GM21367 (cell line): ENCODE results near the gene SUPT7L.

ENCODE experiments used
- ATAC-seq: cut with Tn5 transposase; IDR thresholded peaks from one replicate; pipeline ENCODE4 v1.9.1; 2021; ENCODE audit not compliant: unreplicated experiment

Gene SUPT7L, protein sequence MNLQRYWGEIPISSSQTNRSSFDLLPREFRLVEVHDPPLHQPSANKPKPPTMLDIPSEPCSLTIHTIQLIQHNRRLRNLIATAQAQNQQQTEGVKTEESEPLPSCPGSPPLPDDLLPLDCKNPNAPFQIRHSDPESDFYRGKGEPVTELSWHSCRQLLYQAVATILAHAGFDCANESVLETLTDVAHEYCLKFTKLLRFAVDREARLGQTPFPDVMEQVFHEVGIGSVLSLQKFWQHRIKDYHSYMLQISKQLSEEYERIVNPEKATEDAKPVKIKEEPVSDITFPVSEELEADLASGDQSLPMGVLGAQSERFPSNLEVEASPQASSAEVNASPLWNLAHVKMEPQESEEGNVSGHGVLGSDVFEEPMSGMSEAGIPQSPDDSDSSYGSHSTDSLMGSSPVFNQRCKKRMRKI

DNA sequence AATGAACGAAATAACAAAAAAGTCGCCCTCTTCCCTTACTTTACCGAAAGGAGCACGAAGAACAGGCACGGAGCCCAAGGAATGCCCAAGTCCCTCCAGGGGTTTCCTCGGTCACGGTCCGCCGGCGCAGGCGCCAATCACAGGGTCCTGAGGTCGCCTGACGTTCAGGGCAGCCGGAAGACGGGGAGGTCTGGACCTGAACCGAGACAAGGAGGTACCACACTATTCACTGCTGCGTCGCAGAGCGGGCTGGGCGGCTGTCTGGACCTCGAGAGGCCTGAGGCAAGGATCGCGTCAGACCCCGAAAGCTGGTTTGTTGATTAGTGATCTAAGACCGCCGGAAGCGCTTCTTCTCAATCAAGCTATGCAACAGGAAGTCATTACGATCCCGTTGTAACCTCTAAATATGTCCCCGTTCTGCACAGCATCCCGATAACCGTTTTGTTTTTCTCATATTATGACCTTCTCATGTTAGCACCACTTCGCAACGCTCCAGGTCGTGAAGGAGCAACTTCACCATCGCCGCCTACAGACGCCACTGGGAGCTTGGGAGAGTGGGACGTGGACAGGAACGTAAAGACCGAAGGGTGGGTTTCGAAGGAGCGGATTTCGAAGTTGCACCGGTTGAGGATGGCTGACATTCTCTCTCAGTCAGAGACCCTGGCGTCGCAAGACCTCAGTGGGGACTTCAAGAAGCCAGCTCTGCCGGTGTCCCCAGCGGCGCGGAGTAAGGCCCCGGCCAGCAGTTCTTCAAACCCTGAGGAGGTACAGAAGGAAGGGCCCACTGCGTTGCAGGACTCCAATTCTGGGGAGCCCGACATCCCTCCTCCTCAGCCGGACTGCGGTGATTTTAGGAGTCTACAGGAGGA lies at the start of gene SUPT7L, which contains the start of gene SLC4A1AP:
TSS of gene SUPT7L (minus strand) at position 330 of the 869 bp plus-strand sequence. CDS start 1,422 bp downstream, outside the sequence.
TSS of gene SLC4A1AP (plus strand) at position 605 of the 869 bp plus-strand sequence. CDS start at position 631, 26 bp downstream.
- peak; percentile 60 for ATAC-seq

DNA sequence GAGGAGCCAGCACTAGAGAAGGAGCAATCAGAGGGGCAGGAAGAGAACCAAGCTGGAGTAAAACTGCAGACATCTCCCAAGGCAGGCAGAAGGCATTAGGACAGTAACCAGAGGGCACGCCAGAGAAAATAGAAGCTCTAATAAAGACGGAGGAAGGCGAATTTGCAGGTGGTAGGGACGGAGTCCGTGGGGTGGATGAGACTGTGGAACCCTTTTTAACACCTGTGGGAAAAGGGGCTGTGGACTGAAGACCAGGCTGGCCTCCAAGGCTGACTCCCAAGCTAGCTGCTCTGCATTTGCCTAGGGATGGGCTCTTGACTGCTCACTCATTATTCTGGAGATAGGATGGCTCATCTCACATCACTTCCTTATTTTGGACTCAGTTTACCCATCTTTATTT lies 49.8 kb upstream of the SUPT7L start:
- no peak for ATAC-seq

DNA sequence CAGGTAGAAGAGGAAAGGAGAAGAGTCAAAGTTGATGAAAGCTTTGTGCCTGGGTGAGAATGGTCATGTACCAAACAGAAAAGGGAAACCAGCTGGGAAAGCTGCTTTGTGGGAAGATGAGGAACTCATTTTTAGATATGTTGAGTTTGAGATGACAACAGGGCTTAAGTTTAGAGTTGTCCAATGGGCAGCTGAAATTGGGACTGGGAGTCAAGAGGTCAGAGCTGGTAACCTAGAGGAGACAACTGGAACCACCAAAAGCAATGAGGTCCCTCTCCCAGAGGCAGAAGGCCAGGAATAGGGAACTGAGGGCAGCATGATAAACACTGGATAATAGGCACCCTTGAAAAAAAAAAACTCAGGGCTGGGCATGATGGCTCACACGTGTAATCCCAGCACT lies 49.1 kb upstream of the SUPT7L start:
- ATAC-seq, result no peak

DNA sequence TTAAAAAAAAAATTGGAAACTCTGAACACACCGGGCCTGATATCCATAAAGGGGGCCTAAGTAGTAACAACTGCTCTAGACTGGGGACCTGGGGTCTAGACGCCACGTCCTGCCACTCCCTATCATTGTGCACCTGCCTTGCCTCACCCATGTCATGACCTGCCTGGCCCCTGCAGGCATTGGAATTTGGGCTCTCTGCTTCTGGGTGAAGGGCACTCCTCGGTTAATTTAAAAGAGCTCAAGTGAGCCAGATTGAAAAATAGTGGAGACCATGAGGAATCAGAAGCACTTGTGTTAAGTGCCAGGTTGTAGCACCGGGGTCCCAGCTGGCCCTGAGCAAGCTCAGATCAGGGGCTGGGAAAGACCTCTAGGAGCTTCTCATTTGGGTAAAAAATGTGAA lies 48.4 kb upstream of the SUPT7L start:
- ATAC-seq, result no peak

DNA sequence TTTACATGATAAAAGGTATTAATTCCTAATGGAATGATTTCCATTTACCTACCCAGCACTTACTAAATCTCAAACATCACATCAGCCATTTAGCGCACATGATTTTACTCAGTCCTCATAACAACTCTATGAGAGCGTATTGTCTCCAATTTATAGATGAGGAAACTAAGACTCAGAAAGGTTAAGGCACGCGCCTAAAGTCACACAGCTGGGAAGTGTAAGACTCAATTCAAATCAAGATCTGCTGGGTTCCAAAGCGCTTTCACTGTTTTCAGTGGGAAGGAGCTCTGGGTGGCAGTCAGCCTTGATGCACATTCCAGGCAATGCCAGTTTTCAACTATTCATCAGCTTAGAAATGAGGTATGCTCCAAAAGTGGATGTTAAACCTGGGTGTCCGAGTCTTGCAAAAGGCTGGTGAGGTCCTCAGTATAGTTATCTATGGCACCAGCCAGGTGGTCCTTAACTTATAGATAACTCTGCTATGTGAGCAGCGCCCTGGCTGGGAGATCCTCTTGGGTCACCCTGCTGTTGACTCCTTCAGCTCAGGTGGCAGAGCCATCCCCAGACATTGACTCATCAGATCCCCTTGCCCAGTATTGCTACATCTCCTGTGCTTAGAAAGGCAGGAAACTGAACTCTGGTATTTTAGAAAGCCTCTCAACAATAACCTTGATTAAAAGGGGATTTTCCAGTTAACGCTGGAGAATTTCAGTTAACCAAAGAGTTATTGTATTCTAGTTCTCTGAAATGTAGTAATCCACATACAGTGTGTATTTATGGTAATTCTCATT lies 47.4 kb upstream of the SUPT7L start:
- ATAC-seq, result no peak

DNA sequence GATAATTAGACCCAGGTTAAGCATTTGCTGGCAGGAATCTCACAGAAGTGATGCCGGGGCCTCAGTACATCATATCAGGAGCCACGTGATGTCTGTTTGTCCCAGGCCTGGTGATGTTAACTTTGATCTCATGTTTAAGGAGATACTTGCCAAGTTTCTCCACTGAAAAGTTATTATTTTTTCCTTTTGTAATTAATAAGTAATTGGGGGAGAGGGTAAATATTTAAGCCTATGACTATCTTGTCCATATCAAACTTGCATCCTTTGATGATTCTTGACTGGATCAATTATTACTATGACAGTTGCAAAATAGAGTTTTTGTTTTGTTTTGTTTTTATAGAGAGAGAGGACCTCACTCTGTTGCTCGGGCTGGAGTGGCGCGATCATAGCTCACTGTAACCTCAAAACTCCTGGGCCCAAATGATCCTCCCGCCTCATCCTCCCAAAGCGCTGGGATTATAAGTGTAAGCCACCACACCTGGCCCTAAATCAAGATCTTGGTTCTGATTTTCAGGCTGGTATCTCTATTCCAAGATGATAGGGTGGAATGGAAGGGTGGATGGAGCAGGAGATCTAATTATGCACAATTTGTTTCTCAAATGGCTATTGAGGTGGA lies 46.7 kb upstream of the SUPT7L start:
- ATAC-seq, result no peak

DNA sequence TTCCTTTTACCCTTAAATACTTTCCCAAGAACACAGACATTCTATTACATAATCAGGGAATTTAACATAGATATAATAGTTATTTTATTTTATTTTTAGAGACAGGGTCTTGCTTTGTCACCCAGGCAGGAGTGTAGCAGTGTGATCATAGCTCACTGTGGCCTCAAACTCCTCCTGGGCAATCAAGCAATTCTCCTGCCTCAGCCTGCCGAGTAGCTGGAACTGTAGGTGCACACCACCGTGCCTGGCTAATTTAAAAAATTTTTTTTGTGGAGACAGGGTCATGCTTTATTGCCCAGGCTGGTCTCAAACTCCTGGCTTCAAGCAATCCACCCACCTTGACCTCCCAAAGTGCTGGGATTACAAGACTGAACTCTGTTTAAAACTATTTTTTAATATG lies 45.9 kb upstream of the SUPT7L start:
- ATAC-seq, result no peak

DNA sequence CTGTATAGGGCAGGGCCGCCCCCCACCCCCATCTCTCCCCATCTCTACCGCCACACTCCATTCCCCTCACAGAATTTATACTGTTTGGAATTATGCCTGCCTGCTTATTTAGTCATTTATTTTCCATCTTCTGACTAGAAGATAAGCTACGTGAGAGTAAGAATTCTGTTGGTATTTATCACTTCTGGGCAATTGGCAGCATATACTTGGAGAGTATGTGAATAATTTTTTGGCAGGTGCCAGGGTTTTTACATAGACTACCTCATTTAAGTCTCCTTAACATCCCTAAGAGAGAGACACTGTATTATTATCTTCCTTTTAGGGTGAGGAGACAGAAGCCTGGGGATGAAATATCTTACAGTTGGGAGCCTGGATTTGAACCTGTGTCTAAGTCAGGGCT lies 45.3 kb upstream of the SUPT7L start:
- ATAC-seq, result no peak

DNA sequence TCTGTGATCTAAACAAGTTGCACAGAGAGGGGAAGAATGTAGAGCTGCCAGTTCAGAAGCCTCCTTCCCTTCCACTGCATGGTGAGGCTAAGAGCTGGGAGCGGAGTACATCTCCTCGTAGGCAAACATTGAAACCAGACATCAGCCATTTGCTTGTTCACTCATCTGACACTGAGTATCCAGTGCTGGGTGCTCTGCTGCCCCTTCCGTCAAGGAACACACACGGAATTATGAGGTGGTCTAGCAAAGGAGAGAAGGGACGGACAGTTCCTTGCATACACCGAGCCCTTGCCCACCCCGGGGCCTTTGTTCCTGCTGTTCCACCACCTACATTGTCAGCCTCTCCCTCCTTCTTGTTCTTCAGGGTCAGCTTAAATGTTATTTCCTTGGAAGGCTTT lies 44.8 kb upstream of the SUPT7L start:
- no peak for ATAC-seq

DNA sequence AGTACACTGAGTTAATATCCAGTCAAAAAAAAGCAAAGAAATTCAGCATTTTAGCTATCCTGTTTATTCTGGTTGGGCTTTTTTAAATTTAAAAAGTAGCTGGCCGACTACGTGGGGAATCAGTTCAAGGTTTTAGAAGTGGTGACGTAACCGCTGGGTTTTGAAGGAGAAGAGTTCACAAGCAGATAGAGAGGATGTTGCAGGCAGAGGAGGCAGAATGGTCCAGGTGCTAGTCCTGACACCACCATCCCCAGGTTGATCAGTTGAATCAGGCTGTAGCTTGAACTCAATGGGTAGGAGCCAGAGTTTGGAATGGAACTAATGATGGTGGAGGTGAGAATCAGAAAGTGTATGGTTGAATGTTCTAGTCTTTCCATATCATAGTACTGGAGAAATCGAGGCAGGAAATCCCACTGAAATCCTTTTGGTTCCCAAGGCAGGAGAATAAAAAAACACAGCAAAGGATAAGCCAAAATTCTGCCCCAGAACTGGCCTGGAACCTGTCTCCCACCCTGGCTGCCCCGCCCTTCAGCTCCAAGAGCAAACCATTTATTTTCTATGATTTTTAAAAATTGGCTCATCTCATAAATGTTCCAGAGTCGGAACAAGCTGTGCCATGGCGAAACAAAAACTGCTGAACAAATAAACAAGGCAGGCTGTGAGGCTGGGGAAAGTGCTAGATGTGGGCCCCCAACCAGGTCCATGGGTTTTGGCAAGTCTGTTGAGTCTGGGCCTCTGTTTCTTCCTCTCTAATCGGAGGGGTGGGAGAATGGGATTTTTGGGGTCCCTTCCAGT lies 44.2 kb upstream of the SUPT7L start:
- ATAC-seq, result no peak

DNA sequence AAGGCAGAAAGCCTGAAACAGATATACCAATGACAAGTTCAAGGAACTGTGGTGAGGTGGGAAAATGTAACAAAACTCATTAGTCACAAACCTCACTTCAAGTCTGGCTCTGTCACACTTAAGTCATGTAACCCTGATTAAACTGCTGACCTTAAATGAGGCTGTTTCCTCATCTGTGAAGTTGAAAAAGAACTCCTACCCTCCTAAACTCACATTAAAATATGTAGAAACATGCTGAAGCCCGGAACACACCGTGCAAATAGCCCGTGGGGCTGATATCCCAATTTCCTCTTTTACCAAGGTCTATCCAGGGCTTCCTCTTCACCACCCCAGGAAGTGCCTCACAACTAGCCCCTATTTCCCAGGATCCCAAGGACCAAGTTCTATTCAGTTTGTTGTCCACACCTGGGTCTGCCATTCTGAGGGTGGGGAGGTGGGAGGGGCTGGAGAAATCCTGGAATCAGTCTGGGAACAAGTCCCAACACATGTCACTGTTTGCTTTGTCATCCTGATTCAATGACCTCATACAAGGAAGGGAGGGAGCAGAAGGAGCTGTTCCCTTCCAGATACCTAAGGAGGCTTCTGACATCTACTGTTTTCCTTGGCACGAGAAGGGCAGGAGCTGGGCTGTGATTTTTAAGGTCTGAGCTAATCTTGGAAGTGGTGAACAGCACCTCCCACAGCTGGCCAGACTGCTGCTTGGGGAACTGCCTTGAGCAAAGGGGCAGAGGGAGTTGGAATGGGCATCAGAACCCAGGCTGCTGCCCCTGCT lies 42.6 kb upstream of the SUPT7L start:
- no peak for ATAC-seq

DNA sequence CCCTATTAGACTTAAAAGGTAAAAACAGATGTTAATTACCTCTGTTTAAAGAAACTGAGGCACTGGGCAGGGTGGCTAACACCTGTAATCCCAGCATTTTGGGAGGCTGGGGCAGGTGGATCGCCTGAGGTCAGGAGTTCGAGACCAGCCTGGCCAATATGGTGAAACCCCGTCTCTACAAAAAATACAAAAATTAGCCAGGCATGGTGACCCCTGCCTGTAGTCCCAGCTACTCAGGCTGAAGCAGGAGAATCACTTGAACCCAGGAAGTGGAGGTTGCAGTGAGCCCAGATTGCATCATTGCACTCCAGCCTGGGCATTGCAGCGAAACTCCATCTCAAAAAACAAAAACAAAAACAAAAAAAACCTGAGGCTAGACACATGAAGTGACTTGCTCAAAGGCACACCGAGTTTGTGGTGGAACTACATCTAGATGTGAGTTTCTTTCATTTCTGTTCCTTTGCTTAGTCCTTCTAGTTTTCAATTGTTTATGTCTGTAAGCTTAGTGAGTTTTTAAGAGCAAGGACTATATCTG lies 41.0 kb upstream of the SUPT7L start:
- ATAC-seq, result no peak

DNA sequence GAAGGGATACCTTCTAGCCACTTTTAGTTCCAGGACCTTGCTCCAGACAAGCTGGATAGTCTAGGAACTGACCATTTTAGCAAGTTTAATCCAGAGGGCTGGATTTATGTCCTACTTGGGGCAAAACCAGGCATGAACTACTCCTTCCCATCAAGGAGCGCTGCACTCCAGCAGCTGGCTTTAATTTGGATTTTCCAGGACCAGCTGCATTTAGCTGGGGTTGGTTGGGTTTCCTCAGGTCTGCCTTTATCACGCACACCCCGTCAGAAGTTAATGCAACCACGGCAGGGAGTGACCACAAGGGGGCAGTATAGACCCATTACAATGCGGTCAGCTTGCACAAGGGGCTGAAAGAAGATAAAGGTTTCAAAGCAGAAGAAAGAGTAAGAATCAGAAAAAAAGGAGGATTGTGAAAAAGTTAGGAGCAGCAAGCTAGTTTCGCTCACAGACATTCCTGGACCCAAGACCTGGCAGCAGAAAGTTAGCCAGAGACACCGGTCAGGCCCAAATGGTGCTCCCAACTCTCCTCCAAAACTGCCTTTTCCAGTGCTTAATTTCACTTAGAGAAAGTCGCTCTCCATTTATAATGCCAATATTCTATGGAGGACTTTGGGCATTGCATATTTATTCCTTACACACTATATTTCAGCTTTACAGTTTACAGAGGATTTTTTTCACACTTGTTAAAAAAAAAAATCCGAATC lies 40.4 kb upstream of the SUPT7L start:
- ATAC-seq, result no peak

DNA sequence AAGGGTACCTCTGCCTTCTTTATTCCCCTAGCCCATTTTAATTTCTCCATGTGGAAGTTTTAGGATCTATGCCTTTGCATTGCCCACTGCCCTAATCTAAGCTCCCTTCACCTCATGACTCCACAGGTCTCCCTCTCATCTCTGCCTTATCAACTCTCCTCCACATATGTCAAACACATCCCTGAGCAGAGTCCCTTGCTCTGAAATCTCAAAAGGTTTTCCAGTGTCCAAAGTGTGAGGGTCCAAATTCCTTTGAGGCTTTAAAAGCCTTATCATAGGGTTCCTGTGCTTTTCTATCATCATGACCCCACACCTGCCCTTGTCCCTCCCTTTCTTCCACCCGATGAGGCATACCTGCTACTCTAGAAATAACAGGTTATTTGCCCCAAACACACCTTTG lies 38.9 kb upstream of the SUPT7L start:
- no peak for ATAC-seq

DNA sequence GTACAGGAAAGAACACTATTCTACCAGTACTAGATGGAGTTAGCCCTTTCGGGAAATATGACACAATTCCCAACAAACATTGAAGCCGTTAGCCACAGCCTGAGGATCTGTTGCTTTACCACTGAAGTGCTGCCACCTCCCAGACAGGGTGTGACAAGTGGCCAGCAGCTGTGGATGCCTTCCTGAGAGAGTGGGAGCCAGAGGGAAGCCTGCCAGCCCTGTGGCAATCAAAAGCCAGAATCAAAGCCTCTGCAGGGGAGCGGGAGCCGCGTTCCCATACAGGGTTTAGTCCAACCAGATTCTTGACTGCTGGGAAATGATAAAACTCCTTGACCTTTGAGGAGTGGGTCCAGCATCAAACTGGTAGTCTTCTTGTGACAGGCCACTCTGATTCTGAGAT lies 38.3 kb upstream of the SUPT7L start:
- ATAC-seq, result no peak

DNA sequence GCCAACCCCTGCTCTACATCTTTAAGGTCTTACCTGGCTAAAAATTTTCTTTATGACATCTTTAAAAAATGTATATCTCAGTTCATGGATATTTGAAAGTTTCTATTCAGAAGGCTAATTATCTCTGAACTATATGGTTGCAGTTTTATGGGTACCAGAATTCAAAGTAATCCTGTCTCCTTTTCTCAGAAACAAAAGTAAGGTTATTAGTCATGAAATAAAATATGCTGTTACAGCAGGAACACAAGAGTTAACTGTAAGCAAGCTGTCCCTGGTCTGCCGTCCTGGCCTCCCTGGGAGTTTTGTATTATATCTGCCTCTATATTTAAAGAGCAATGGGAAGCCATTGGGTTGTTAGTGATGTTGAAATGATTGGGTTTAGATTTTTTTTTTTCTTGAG lies 34.2 kb upstream of the SUPT7L start:
- no peak for ATAC-seq

DNA sequence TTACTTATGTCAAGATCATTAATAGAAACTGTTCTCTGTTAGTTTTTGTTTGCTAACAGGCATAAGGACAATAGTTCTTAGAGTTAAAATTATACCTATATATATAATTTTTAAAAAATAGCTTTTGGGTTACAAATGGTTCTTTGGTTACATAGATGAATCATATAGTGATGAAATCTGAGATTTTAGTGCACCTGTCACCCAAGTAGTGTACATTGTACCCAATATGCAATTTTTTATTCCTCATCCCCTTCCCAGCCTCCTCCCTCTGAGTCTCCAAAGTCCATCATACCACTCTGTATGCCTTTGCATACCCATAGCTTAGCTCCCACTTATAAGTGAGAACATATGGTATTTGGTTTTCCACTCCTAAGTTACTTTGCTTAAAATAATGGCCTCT lies 26.6 kb upstream of the SUPT7L start:
- ATAC-seq, result no peak

DNA sequence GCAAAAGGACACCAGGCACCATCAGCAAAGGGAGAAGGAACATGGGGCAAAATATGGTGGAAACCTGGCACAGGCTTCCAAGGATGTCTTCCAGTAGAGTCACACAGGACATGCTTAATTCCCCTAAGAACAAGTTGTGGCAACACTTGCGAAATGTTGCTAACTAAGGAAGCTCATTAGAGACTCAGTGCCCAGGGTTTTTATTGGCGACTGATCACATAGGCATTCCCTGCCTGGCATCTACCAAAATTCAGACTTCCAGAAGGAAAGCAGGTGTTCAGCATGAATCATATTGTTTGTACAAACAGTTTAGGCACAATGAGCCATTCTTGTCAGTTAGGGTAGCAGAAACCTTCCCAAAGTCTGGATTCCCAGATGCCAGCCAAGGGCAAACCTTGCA lies 26.0 kb upstream of the SUPT7L start:
- no peak for ATAC-seq
